H9 (cell line): ENCODE measurements around the gene MRPL17. TPM values are rescaled to one million over a fixed set of nuclear protein-coding genes. Genes with fewer than 3 reads are reported as not detected.

ENCODE experiments used
- DNase-seq: peaks from one replicate; pipeline ENCODE4 v3.0.0-alpha.2; 2017
- H2AFZ ChIP-seq: one replicate; pipeline ENCODE4 v1.6.1; 2013; ENCODE audit warnings: mild to moderate bottlenecking, low read length, control low read depth, moderate library complexity
- H2AK5ac ChIP-seq: 2 replicates; pipeline ENCODE4 v1.6.1; 2013; ENCODE audit warnings: low read length, control low read depth, mixed read lengths; ENCODE audit not compliant: insufficient read length
- H2BK120ac ChIP-seq: one replicate; pipeline ENCODE4 v1.6.1; 2013; ENCODE audit warnings: low read depth, mild to moderate bottlenecking, low read length, control low read depth, inconsistent platforms; ENCODE audit not compliant: poor library complexity, severe bottlenecking
- H2BK12ac ChIP-seq: 2 replicates; pipeline ENCODE4 v1.6.1; 2013; ENCODE audit warnings: low read length, control low read depth, mixed read lengths, low read depth; ENCODE audit not compliant: insufficient read length
- H2BK15ac ChIP-seq: 2 replicates; pipeline ENCODE4 v1.6.1; 2013; ENCODE audit warnings: low read depth, low read length, control low read depth
- H2BK20ac ChIP-seq: one replicate; pipeline ENCODE4 v1.6.1; 2013; ENCODE audit warnings: low read depth, mild to moderate bottlenecking, low read length, control low read depth, inconsistent platforms; ENCODE audit not compliant: poor library complexity, severe bottlenecking
- H2BK5ac ChIP-seq: 2 replicates; pipeline ENCODE4 v1.6.1; 2013; ENCODE audit warnings: low read length, control low read depth, mixed read lengths; ENCODE audit not compliant: insufficient read length
- H3K14ac ChIP-seq: 2 replicates; pipeline ENCODE4 v1.6.1; 2013; ENCODE audit warnings: low read length, control low read depth; ENCODE audit not compliant: insufficient read depth
- H3K18ac ChIP-seq: 2 replicates; pipeline ENCODE4 v1.6.1; 2013; ENCODE audit warnings: low read depth, mild to moderate bottlenecking, mixed read lengths, low read length, control low read depth; ENCODE audit not compliant: insufficient read length
- H3K23ac ChIP-seq: 2 replicates; pipeline ENCODE4 v1.6.1; 2013; ENCODE audit warnings: low read length, control low read depth, mixed read lengths, low read depth; ENCODE audit not compliant: insufficient read length
- H3K23me2 ChIP-seq: 2 replicates; pipeline ENCODE4 v1.6.1; 2013; ENCODE audit warnings: low read depth, mild to moderate bottlenecking, mixed read lengths, low read length, control low read depth; ENCODE audit not compliant: insufficient read length, poor library complexity, severe bottlenecking
- H3K27ac ChIP-seq: 2 replicates; pipeline ENCODE4 v1.5.1; 2013; ENCODE audit warnings: low read length, control low read depth, mixed read lengths, low read depth; ENCODE audit not compliant: insufficient read length
- H3K27me3 ChIP-seq: 2 replicates; pipeline ENCODE4 v1.6.1; 2013; ENCODE audit warnings: low read length, control low read depth, inconsistent platforms; ENCODE audit not compliant: insufficient read depth
- H3K4ac ChIP-seq: 2 replicates; pipeline ENCODE4 v1.6.1; 2013; ENCODE audit warnings: low read depth, mild to moderate bottlenecking, control low read depth, inconsistent platforms, low read length, moderate library complexity
- H3K4me1 ChIP-seq: 2 replicates; pipeline ENCODE4 v1.6.1; 2013; ENCODE audit warnings: low read length, control low read depth, inconsistent platforms; ENCODE audit not compliant: insufficient read depth
- H3K4me2 ChIP-seq: 2 replicates; pipeline ENCODE4 v1.6.1; 2013; ENCODE audit warnings: low read length, control low read depth, mixed read lengths; ENCODE audit not compliant: insufficient read length, insufficient read depth
- H3K56ac ChIP-seq: 2 replicates; pipeline ENCODE4 v1.6.1; 2013; ENCODE audit warnings: low read depth, mild to moderate bottlenecking, mixed read lengths, low read length, control low read depth; ENCODE audit not compliant: insufficient read length
- H3K79me1 ChIP-seq: 2 replicates; pipeline ENCODE4 v1.6.1; 2013; ENCODE audit warnings: low read depth, mild to moderate bottlenecking, moderate library complexity, low read length, control low read depth, inconsistent platforms; ENCODE audit not compliant: insufficient read depth, poor library complexity, severe bottlenecking
- H3K79me2 ChIP-seq: 2 replicates; pipeline ENCODE4 v1.6.1; 2013; ENCODE audit warnings: low read length, control low read depth, inconsistent platforms; ENCODE audit not compliant: insufficient read depth
- H3K9ac ChIP-seq: 2 replicates; pipeline ENCODE4 v1.6.1; 2013; ENCODE audit warnings: low read length, control low read depth, mixed read lengths; ENCODE audit not compliant: insufficient read length; ENCODE audit errors: extremely low read depth
- H3K9me3 ChIP-seq: one replicate; pipeline ENCODE4 v1.6.1; 2013; ENCODE audit warnings: low read depth, low read length, inconsistent platforms; ENCODE audit not compliant: control insufficient read depth
- H3T11ph ChIP-seq: one replicate; pipeline ENCODE4 v1.6.1; 2013; ENCODE audit warnings: mild to moderate bottlenecking, low read length, control low read depth, inconsistent platforms
- H4K20me1 ChIP-seq: one replicate; pipeline ENCODE4 v1.6.1; 2013; ENCODE audit not compliant: control insufficient read depth, insufficient read length, insufficient read depth
- H4K5ac ChIP-seq: 2 replicates; pipeline ENCODE4 v1.6.1; 2013; ENCODE audit warnings: low read depth, mild to moderate bottlenecking, mixed read lengths, low read length, control low read depth; ENCODE audit not compliant: insufficient read length
- H4K8ac ChIP-seq: replicated peaks from 2 replicates; pipeline ENCODE4 v1.6.1; 2013; ENCODE audit warnings: low read length, control low read depth, mixed read lengths, low read depth; ENCODE audit not compliant: insufficient read length
- H4K91ac ChIP-seq: 2 replicates; pipeline ENCODE4 v1.6.1; 2013; ENCODE audit warnings: low read depth, mild to moderate bottlenecking, moderate library complexity, mixed read lengths, low read length, control low read depth; ENCODE audit not compliant: insufficient read length
- H3K27ac Mint-ChIP-seq, 3 experiments: 2 replicates in 2 of 3; 3 replicates in 1 of 3; pipeline ENCODE4 v1.8.0; 2020 to 2021; ENCODE audit warnings: mixed read lengths in 3 of 3, mild to moderate bottlenecking in 1 of 3, moderate library complexity in 1 of 3
- H3K27me3 Mint-ChIP-seq: 2 replicates; pipeline ENCODE4 v1.8.0; 2021; ENCODE audit warnings: low read depth, mild to moderate bottlenecking, moderate library complexity, mixed read lengths
- H3K36me3 Mint-ChIP-seq, 3 experiments: 2 replicates in 2 of 3; 3 replicates in 1 of 3; pipeline ENCODE4 v1.8.0; 2020 to 2021; ENCODE audit warnings: low read depth in 3 of 3, mixed read lengths in 3 of 3; ENCODE audit not compliant: insufficient read depth in 1 of 3
- H3K4me1 Mint-ChIP-seq, 2 experiments: 2 replicates each; pipeline ENCODE4 v1.8.0; 2020; ENCODE audit warnings: mixed read lengths in 2 of 2
- H3K4me3 Mint-ChIP-seq, 2 experiments: 2 replicates in 1 of 2; 3 replicates in 1 of 2; pipeline ENCODE4 v1.8.0; 2020 to 2021; ENCODE audit warnings: mild to moderate bottlenecking in 2 of 2, mixed read lengths in 2 of 2, moderate library complexity in 1 of 2
- H3K9me3 Mint-ChIP-seq, 2 experiments: 2 replicates in 1 of 2; 3 replicates in 1 of 2; pipeline ENCODE4 v1.8.0; 2020; ENCODE audit warnings: mild to moderate bottlenecking in 2 of 2, mixed read lengths in 2 of 2, moderate library complexity in 1 of 2
- CTCF ChIP-seq: fragments of 200-600 bp; sonication (generic); conservative IDR thresholded peaks from 3 replicates; pipeline ENCODE4 v1.8.0; 2021; ENCODE audit warnings: antibody characterized with exemption, mild to moderate bottlenecking
- WGBS: extraction: QIAGEN DNeasy Blood & Tissue Kit; methylation state at CpG from one replicate; pipeline ENCODE4 v1.1.7; 2013; ENCODE audit warnings: missing lambda C conversion rate, low lambda C conversion rate, mixed read lengths; ENCODE audit not compliant: insufficient read length; ENCODE audit errors: extremely low coverage; 5-methylcytosine and 5-hydroxymethylcytosine counted together
- total RNA-seq: library from RNA; stranded (reverse); gene quantifications from 2 replicates; pipeline ENCODE4 v1.2.1, GENCODE V29; 2021

MRPL17 gene
- total RNA-seq, 1 experiment from 2014 or later = 75.5 TPM

DNA sequence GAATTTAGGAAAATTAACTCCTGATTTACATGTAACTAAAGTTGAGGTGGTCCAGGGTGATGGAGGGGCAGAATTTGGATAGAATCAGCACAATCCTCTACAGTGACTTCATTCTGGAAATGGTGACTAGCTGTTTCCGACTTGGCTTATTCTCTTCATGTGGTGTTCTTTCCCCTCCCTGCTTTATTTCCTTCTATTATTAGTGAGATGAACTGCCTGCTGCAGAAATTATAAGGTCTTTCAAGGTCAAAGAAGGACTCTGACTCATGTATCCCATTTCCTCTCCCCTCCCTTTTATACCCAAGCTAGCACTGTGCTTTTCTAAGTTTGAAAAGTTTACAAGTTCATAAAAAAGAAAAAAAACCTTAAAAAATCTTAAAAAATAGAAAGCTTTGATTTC, 12.2 kb upstream of the MRPL17 start:
- no peak overlapping the region for H3K4me3 Mint-ChIP-seq
- Histone ChIP-seq H2BK15ac (no peak overlapping the region), H3T11ph (no peak overlapping the region), H2BK12ac (no peak overlapping the region), H3K27ac (no peak overlapping the region), H3K9ac (no peak overlapping the region), H3K79me2 (no peaks in the 10 kb centered on the region), H4K8ac (no peak overlapping the region), H4K5ac (no peak overlapping the region), H3K18ac (no peak overlapping the region), H2BK5ac (no peak overlapping the region), H2AFZ (no peak overlapping the region), H2BK120ac (no peak overlapping the region), H4K20me1 (no peaks in the 10 kb centered on the region), H3K4me2 (no peak overlapping the region), H3K4me1 (no peaks in the 10 kb centered on the region), H2BK20ac (no peak overlapping the region), H2AK5ac (no peak overlapping the region), H3K9me3 (no peaks in the 10 kb centered on the region), H3K56ac (no peak overlapping the region), H4K91ac (no peak overlapping the region), H3K79me1 (no peaks in the 10 kb centered on the region), H3K23ac (no peak overlapping the region), H3K23me2 (no peaks in the 10 kb centered on the region), H3K4ac (no peak overlapping the region), H3K27me3 (no peaks in the 10 kb centered on the region), H3K14ac (no peak overlapping the region)
- H3K27ac Mint-ChIP-seq = no peak overlapping the region
- no peak for TF ChIP-seq CTCF
- no peaks in the 10 kb centered on the region for H3K36me3 Mint-ChIP-seq
- H3K27me3 Mint-ChIP-seq = no peaks in the 10 kb centered on the region
- WGBS = no CpG with 5 or more reads among the region's 1 CpG
- DNase-seq = no peak
- peaks cover 7 to 11% of the 10 kb centered on the region in 2 experiments; a peak in 3 of 4 replicates for H3K4me1 Mint-ChIP-seq
- no peaks in the 10 kb centered on the region for H3K9me3 Mint-ChIP-seq
